Endothelial cell of umbilical vein (primary cell): ENCODE measurements around the gene ALG12. TPM values are rescaled to one million over a fixed set of nuclear protein-coding genes. Genes with fewer than 3 reads are reported as not detected.
A peak's percentile ranks its signal among the peaks of the same experiment; 100 is the strongest.

ENCODE experiments used
- BruUV-seq: library from RNA; stranded (reverse); fragments of 400-500 nt; replicated peaks from 2 replicates; lab custom pipeline; 2021; lab: Mats Ljungman, UMichigan
- CTCF ChIA-PET: fragments of 300-600, 350-600 bp; sonication (Branson Sonifier 250); formaldehyde crosslinking; loops from one replicate; lab custom pipeline; 2021; ENCODE audit warnings: antibody characterized with exemption, inconsistent platforms; lab: Charles Lee
- POLR2A ChIA-PET: fragments of 300-600, 350-600 bp; sonication (Branson Sonifier 250); formaldehyde crosslinking; loops from one replicate; lab custom pipeline; 2021; ENCODE audit warnings: antibody characterized with exemption, inconsistent platforms; lab: Charles Lee
- DNase-seq: peaks from one replicate; pipeline ENCODE4 v3.0.0-alpha.2; 2011; ENCODE audit warnings: low read depth, low spot score
- FAIRE-seq: peaks from 2 replicates; lab custom pipeline; 2011; peaks lifted over from hg19 to GRCh38; lab: Jason Lieb, UNC
- H2AFZ ChIP-seq: 2 replicates; pipeline ENCODE4 v1.6.0; 2012; ENCODE audit warnings: low read depth, low read length, control low read depth, inconsistent platforms
- H3K27ac ChIP-seq: 2 replicates; pipeline ENCODE4 v1.5.1; 2011; ENCODE audit warnings: low read depth, mild to moderate bottlenecking, control low read depth, low read length, moderate library complexity; ENCODE audit not compliant: insufficient read depth
- H3K27me3 ChIP-seq, 2 experiments: 2 replicates each; pipeline versions ENCODE4 v1.6.0 to v1.6.1; 2011; ENCODE audit warnings: low read length in 2 of 2, mixed read lengths in 1 of 2; ENCODE audit not compliant: control insufficient read depth in 2 of 2, insufficient read depth in 2 of 2
- H3K36me3 ChIP-seq, 2 experiments: 2 replicates in 1 of 2; 3 replicates in 1 of 2; pipeline ENCODE4 v1.5.1; 2011; ENCODE audit warnings: low read length in 2 of 2, mild to moderate bottlenecking in 1 of 2, moderate library complexity in 1 of 2; ENCODE audit not compliant: control insufficient read depth in 2 of 2, insufficient read depth in 2 of 2; ENCODE audit errors: extremely low read depth in 1 of 2
- H3K4me1 ChIP-seq: 3 replicates; pipeline ENCODE4 v1.5.1; 2011; ENCODE audit warnings: mild to moderate bottlenecking, low read length; ENCODE audit not compliant: control insufficient read depth, insufficient read depth; ENCODE audit errors: extremely low read depth
- H3K4me2 ChIP-seq: 2 replicates; pipeline ENCODE4 v1.6.1; 2011; ENCODE audit warnings: low read length, control low read depth, mixed read lengths; ENCODE audit not compliant: insufficient read depth
- H3K4me3 ChIP-seq, 3 experiments: fragments of 200-600 bp in 1 of 3; sonication (generic), shearing (Covaris generic) in 1 of 3; replicated peaks in 1 of 3; 2 replicates each; pipeline ENCODE4 v1.5.1; 2011 to 2016; ENCODE audit warnings: control low read depth in 3 of 3, low read length in 3 of 3, mild to moderate bottlenecking in 2 of 3, inconsistent platforms in 1 of 3, low read depth in 1 of 3, moderate library complexity in 1 of 3; ENCODE audit not compliant: insufficient read depth in 1 of 3
- H3K79me2 ChIP-seq: 2 replicates; pipeline ENCODE4 v1.6.0; 2012; ENCODE audit warnings: low read length, inconsistent platforms; ENCODE audit not compliant: control insufficient read depth, insufficient read depth
- H3K9ac ChIP-seq: replicated peaks from 2 replicates; pipeline ENCODE3; 2011; ENCODE audit warnings: low read length, control low read depth; ENCODE audit not compliant: insufficient read depth; ENCODE audit errors: extremely low read depth
- H3K9me1 ChIP-seq: replicated peaks from 3 replicates; pipeline ENCODE4 v1.6.0; 2011; ENCODE audit warnings: mild to moderate bottlenecking, low read length; ENCODE audit not compliant: control insufficient read depth, insufficient read depth; ENCODE audit errors: extremely low read depth
- H3K9me3 ChIP-seq: replicated peaks from 2 replicates; pipeline ENCODE4 v1.5.1; 2012; ENCODE audit warnings: low read length, inconsistent platforms; ENCODE audit not compliant: control insufficient read depth, insufficient read depth
- H4K20me1 ChIP-seq: replicated peaks from 2 replicates; pipeline ENCODE3; 2011; ENCODE audit warnings: mild to moderate bottlenecking, low read length; ENCODE audit not compliant: control insufficient read depth, insufficient read depth; ENCODE audit errors: extremely low read depth
- EZH2 ChIP-seq: IDR thresholded peaks from 2 replicates; pipeline ENCODE4 v1.6.1; 2012; ENCODE audit warnings: borderline replicate concordance, low read depth, mild to moderate bottlenecking, moderate library complexity, low read length, inconsistent platforms; ENCODE audit not compliant: severe bottlenecking
- GATA2 ChIP-seq: IDR thresholded peaks from 2 replicates; pipeline ENCODE4 v1.7.0; 2011; ENCODE audit warnings: low read depth, mild to moderate bottlenecking, moderate library complexity, mixed read lengths, low read length; ENCODE audit not compliant: insufficient read length, insufficient read depth
- MYC ChIP-seq: IDR thresholded peaks from one replicate; pipeline ENCODE4 v1.6.1; 2011; ENCODE audit warnings: mild to moderate bottlenecking, low read depth, low read length
- POLR2AphosphoS5 ChIP-seq: IDR thresholded peaks from 2 replicates; pipeline ENCODE4 v1.6.1; 2012; ENCODE audit warnings: low read depth, mild to moderate bottlenecking, control low read depth, low read length, moderate library complexity; ENCODE audit not compliant: insufficient read depth
- dilution Hi-C: fragments of 300-500 bp; cut with MboI; formaldehyde crosslinking; loops from one replicate; pipeline ENCODE4 v1.15.0; 2019; ENCODE audit warnings: low sequenced_read_pairs; ENCODE audit not compliant: extremely low pct_ligation_motif_present
- intact Hi-C: fragments of 100-400 bp; cut with micrococcal nuclease; formaldehyde crosslinking; loops from one replicate; pipeline ENCODE4 v1.10.0; 2022
- polyA plus RNA-seq, 4 experiments: library from polyadenylated mRNA; depleted of rRNA in 3 of 4; stranded (reverse) in 3 of 4; unstranded in 1 of 4; fragments of >200 nt; gene quantifications; 2 replicates each; pipeline versions ENCODE4 v1.2.1 to v1.2.3, GENCODE V29; 2011 to 2012; ENCODE audit warnings: missing spikeins in 1 of 4
- total RNA-seq: library from RNA; stranded (reverse); gene quantifications from 2 replicates; pipeline ENCODE4 v1.2.3, GENCODE V29; 2021
- TF ChIP-seq, protein P1 (sequence below): IDR thresholded peaks from 2 replicates; pipeline ENCODE4 v1.6.1; 2011; ENCODE audit not compliant: insufficient read depth, insufficient read length

The ALG12 gene
- total and polyA plus RNA-seq, 2 donors (not counting 3 experiments of a cell fraction or from before 2014, with no cell fraction given): 14.6 to 18.0 TPM

DNA sequence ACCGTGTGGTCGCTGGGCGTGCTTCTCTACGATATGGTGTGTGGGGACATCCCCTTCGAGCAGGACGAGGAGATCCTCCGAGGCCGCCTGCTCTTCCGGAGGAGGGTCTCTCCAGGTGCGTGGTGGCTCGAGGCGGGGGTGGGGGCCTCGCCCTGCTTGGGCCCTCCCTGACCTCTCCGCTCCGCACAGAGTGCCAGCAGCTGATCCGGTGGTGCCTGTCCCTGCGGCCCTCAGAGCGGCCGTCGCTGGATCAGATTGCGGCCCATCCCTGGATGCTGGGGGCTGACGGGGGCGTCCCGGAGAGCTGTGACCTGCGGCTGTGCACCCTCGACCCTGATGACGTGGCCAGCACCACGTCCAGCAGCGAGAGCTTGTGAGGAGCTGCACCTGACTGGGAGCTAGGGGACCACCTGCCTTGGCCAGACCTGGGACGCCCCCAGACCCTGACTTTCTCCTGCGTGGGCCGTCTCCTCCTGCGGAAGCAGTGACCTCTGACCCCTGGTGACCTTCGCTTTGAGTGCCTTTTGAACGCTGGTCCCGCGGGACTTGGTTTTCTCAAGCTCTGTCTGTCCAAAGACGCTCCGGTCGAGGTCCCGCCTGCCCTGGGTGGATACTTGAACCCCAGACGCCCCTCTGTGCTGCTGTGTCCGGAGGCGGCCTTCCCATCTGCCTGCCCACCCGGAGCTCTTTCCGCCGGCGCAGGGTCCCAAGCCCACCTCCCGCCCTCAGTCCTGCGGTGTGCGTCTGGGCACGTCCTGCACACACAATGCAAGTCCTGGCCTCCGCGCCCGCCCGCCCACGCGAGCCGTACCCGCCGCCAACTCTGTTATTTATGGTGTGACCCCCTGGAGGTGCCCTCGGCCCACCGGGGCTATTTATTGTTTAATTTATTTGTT lies 44.8 kb upstream of the ALG12 start:
- dilution Hi-C loops: no loop called here
- H3K4me2 ChIP-seq: peak overlapping the region; percentile 64
- peak; percentile 21 for FAIRE-seq
- H3K27ac ChIP-seq: peak overlapping the region; percentile 92
- intact Hi-C loops: loop anchor here (1.0 kb wide), 1 partner anchor 32 kb away; no protein-coding TSS in a partner anchor
- peaks cover 47% of the 10 kb centered on the region for H3K79me2 ChIP-seq
- H3K4me1 ChIP-seq: peaks cover 27% of the 10 kb centered on the region
- H3K9me3 ChIP-seq: no peaks in the 10 kb centered on the region
- no peaks in the 10 kb centered on the region for H3K27me3 ChIP-seq
- peaks cover 19 to 34% of the 10 kb centered on the region in 2 experiments for H3K36me3 ChIP-seq
- CTCF ChIA-PET: interaction anchor here (0.6 to 3.7 kb wide), 10 partner anchors 8 to 149 kb away, joined by 3 to 32 read pairs (median 4); no protein-coding TSS in a partner anchor
- H4K20me1 ChIP-seq: no peaks in the 10 kb centered on the region
- H3K9me1 ChIP-seq: no peaks in the 10 kb centered on the region
- peak overlapping the region; percentile 94 for H3K9ac ChIP-seq
- DNase-seq: no peak
- no peak for TF ChIP-seq MYC
- TF ChIP-seq, protein P1, sequence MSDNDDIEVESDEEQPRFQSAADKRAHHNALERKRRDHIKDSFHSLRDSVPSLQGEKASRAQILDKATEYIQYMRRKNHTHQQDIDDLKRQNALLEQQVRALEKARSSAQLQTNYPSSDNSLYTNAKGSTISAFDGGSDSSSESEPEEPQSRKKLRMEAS: no peak
- no peak for TF ChIP-seq GATA2
- peak; percentile 21 for TF ChIP-seq POLR2AphosphoS5
- TF ChIP-seq EZH2: no peak
- H3K4me3 ChIP-seq: peak overlapping the region; percentile 11 to 80 (median 64)
- POLR2A ChIA-PET: interaction anchor here (0.7 to 1.7 kb wide), 7 partner anchors 8 to 157 kb away, joined by 3 to 10 read pairs (median 4); no protein-coding TSS in a partner anchor
- no TSS peak for BruUV-seq
- no peak overlapping the region for H2AFZ ChIP-seq
